ENCODE data around the gene ZSWIM3. TPM values are rescaled to one million over a fixed set of nuclear protein-coding genes. Genes with fewer than 3 reads are reported as not detected.

The ZSWIM3 gene
- total RNA-seq, 1 experiment from 2014 or later, result 3.7 TPM

- DNase-seq (ENCODE audit: low read depth), result no peak
Measured at GRCh38 chr20:45927071-45927878, 69.9 kb downstream of the ZSWIM3 start.

Other genes starting within 250 kb of the ZSWIM3 start
- not detected in 2 replicates for gene WFDC10A, start 227.9 kb upstream of the ZSWIM3 start, total RNA-seq (2014; rRNA removed; shearing (Covaris generic))
- not detected in 2 replicates for gene WFDC9, start 226.3 kb upstream of the ZSWIM3 start, total RNA-seq (2014; rRNA removed; shearing (Covaris generic))
- gene WFDC11, start 187.4 kb upstream of the ZSWIM3 start, total RNA-seq (2014; rRNA removed; shearing (Covaris generic)), result not detected in 2 replicates
- gene WFDC13, start 155.6 kb upstream of the ZSWIM3 start, total RNA-seq (2014; rRNA removed; shearing (Covaris generic)), result not detected in 2 replicates
- not detected in 2 replicates for gene WFDC10B, start 152.6 kb upstream of the ZSWIM3 start, total RNA-seq (2014; rRNA removed; shearing (Covaris generic))
- gene SPINT4, start 135.3 kb upstream of the ZSWIM3 start, total RNA-seq (2014; rRNA removed; shearing (Covaris generic)), result not detected in 2 replicates
- 2.3 TPM in 1 of 2 replicates, not detected in the other for gene WFDC3, start 65.7 kb upstream of the ZSWIM3 start, total RNA-seq (2014; rRNA removed; shearing (Covaris generic))
- gene DNTTIP1, start 65.7 kb upstream of the ZSWIM3 start, total RNA-seq (2014; rRNA removed; shearing (Covaris generic)), result 26.6 and 35.5 TPM in 2 replicates
- gene UBE2C, start 45.0 kb upstream of the ZSWIM3 start, total RNA-seq (2014; rRNA removed; shearing (Covaris generic)), result 167 and 200 TPM in 2 replicates
- not detected in 2 replicates for gene TNNC2, start 30.3 kb upstream of the ZSWIM3 start, total RNA-seq (2014; rRNA removed; shearing (Covaris generic))
- 21.2 and 28.2 TPM in 2 replicates for gene SNX21, start 23.8 kb upstream of the ZSWIM3 start, total RNA-seq (2014; rRNA removed; shearing (Covaris generic))
- 35.7 and 46.8 TPM in 2 replicates for gene ACOT8, start 222 bp upstream of the ZSWIM3 start, total RNA-seq (2014; rRNA removed; shearing (Covaris generic))
- 5.9 and 6.8 TPM in 2 replicates for gene ZSWIM1, start 23.6 kb downstream of the ZSWIM3 start, total RNA-seq (2014; rRNA removed; shearing (Covaris generic))
- not detected in 2 replicates for gene SPATA25, start 30.0 kb downstream of the ZSWIM3 start, total RNA-seq (2014; rRNA removed; shearing (Covaris generic))
- 0.42 and 2.3 TPM in 2 replicates for gene NEURL2, start 33.6 kb downstream of the ZSWIM3 start, total RNA-seq (2014; rRNA removed; shearing (Covaris generic))
- gene CTSA, start 33.7 kb downstream of the ZSWIM3 start, total RNA-seq (2014; rRNA removed; shearing (Covaris generic)), result 25.4 and 34.7 TPM in 2 replicates
- gene PLTP, start 54.5 kb downstream of the ZSWIM3 start, total RNA-seq (2014; rRNA removed; shearing (Covaris generic)), result 0.30 and 0.80 TPM in 2 replicates
- gene PCIF1, start 77.1 kb downstream of the ZSWIM3 start, total RNA-seq (2014; rRNA removed; shearing (Covaris generic)), result 2.7 and 3.6 TPM in 2 replicates
- 9.5 and 12.1 TPM in 2 replicates for gene ZNF335, start 114.6 kb downstream of the ZSWIM3 start, total RNA-seq (2014; rRNA removed; shearing (Covaris generic))
- 2.8 and 6.8 TPM in 2 replicates for gene MMP9, start 151.3 kb downstream of the ZSWIM3 start, total RNA-seq (2014; rRNA removed; shearing (Covaris generic))
- 0.54 TPM in 1 of 2 replicates, not detected in the other for gene SLC12A5, start 171.6 kb downstream of the ZSWIM3 start, total RNA-seq (2014; rRNA removed; shearing (Covaris generic))
- 25.3 and 28.0 TPM in 2 replicates for gene NCOA5, start 232.3 kb downstream of the ZSWIM3 start, total RNA-seq (2014; rRNA removed; shearing (Covaris generic))

All from Daoy (cell line).